Esophagus squamous epithelium (tissue), 5 donors: ENCODE data around the gene TMEM120B. TPM values are rescaled to one million over a fixed set of nuclear protein-coding genes. Genes with fewer than 3 reads are reported as not detected.

Experiments
- DNase-seq: peaks from one replicate; lab custom pipeline; 2025; lab: John Stamatoyannopoulos, UW
- H3K27ac ChIP-seq, 4 donors: fragments of 200-600 bp; sonication (generic); one replicate each; pipeline ENCODE4 v1.5.1; 2016 to 2019; ENCODE audit warnings: mild to moderate bottlenecking in 1 of 4
- H3K27me3 ChIP-seq, 4 donors: fragments of 200-600 bp; sonication (generic); 1 replicate in 3 of 4; 2 replicates in 1 of 4; pipeline versions ENCODE4 v1.5.1 to v1.6.0; 2017 to 2021; ENCODE audit warnings: antibody characterized with exemption in 1 of 4
- H3K36me3 ChIP-seq, 3 donors: fragments of 200-600 bp; sonication (generic); one replicate each; pipeline ENCODE4 v1.5.1; 2016 to 2019
- H3K4me1 ChIP-seq, 3 donors: fragments of 200-600 bp; sonication (generic); one replicate each; pipeline ENCODE4 v1.5.1; 2017 to 2019
- H3K4me3 ChIP-seq, 4 donors: fragments of 200-600 bp; sonication (generic); 1 replicate in 3 of 4; 2 replicates in 1 of 4; pipeline ENCODE4 v1.5.1; 2016 to 2019; ENCODE audit warnings: mild to moderate bottlenecking in 2 of 4, moderate library complexity in 1 of 4
- H3K9me3 ChIP-seq, 3 donors: fragments of 200-600 bp; sonication (generic); one replicate each; pipeline ENCODE4 v1.5.1; 2016 to 2019
- POLR2A ChIP-seq, 4 donors: fragments of 450-650 bp; IDR thresholded peaks; one replicate each; pipeline ENCODE4 v1.6.1; 2017; ENCODE audit warnings: antibody characterized with exemption in 4 of 4, mild to moderate bottlenecking in 4 of 4, moderate library complexity in 3 of 4
- WGBS, 2 donors: methylation state at CpG; one replicate each; pipeline ENCODE4 v1.1.5; 2018; 5-methylcytosine and 5-hydroxymethylcytosine counted together
- intact Hi-C: fragments of 100-400 bp; cut with DNase I; formaldehyde crosslinking; loops from one replicate; pipeline ENCODE4 v1.15.0; 2022
- total RNA-seq, 4 donors: library from RNA; depleted of rRNA; stranded (reverse); fragments of >200 nt; gene quantifications; one replicate each; pipeline ENCODE4 v1.1.0, GENCODE V29; 2016
- TF ChIP-seq, protein P1 (sequence below), 6 experiments: fragments of 450-650 bp in 4 of 6; fragments of 200-600 bp in 2 of 6; sonication (generic) in 2 of 6; IDR thresholded peaks; one replicate each; pipeline ENCODE4 v1.5.1; 2016 to 2019; ENCODE audit warnings: antibody characterized with exemption in 6 of 6, mild to moderate bottlenecking in 4 of 6, moderate library complexity in 4 of 6
- donor health status: DM: yes; HTN: yes; CAD: no.

TMEM120B gene
- total RNA-seq, 4 donors from 2014 or later: 2.7 to 5.2 (median 4.5) TPM

- TF ChIP-seq, protein P1, sequence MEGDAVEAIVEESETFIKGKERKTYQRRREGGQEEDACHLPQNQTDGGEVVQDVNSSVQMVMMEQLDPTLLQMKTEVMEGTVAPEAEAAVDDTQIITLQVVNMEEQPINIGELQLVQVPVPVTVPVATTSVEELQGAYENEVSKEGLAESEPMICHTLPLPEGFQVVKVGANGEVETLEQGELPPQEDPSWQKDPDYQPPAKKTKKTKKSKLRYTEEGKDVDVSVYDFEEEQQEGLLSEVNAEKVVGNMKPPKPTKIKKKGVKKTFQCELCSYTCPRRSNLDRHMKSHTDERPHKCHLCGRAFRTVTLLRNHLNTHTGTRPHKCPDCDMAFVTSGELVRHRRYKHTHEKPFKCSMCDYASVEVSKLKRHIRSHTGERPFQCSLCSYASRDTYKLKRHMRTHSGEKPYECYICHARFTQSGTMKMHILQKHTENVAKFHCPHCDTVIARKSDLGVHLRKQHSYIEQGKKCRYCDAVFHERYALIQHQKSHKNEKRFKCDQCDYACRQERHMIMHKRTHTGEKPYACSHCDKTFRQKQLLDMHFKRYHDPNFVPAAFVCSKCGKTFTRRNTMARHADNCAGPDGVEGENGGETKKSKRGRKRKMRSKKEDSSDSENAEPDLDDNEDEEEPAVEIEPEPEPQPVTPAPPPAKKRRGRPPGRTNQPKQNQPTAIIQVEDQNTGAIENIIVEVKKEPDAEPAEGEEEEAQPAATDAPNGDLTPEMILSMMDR (IDR thresholded peaks at IDR 0.05): peak; percentile 79 to 92 (median 88)
- no peak for TF ChIP-seq POLR2A (IDR thresholded peaks at IDR 0.05)
- intact Hi-C loops: loop anchor here (5.0 kb wide), 1 partner anchor 71 kb away; no protein-coding TSS in a partner anchor
- Histone ChIP-seq H3K4me3 (no peak overlapping the region), H3K27me3 (no peaks in the 10 kb centered on the region), H3K36me3 (no peaks in the 10 kb centered on the region), H3K4me1 (peaks cover 10 to 31% (median 10%) of the 10 kb centered on the region in 3 donors), H3K9me3 (no peaks in the 10 kb centered on the region), H3K27ac (peak overlapping the region in 3 of 4 donors; percentile 6 to 50 (median 25))
- no peak for DNase-seq
- WGBS, 2 donors: 48 to 52% methylated on average over 5 to 9 of the region's 14 CpGs
Measured at GRCh38 chr12:121773011-121773777, 60.6 kb downstream of the TMEM120B start.

GRCh38 chr12:121774968-121775474, 62.5 kb downstream of the TMEM120B start:
- no peaks in the 10 kb centered on the region for H3K27me3 ChIP-seq
- no peak for DNase-seq
- no peaks in the 10 kb centered on the region for H3K9me3 ChIP-seq
- intact Hi-C loops: loop anchor here (5.0 kb wide), 1 partner anchor 73 kb away; no protein-coding TSS in a partner anchor
- H3K27ac ChIP-seq: no peak overlapping the region
- H3K4me3 ChIP-seq: no peak overlapping the region
- WGBS, 2 donors: 24% methylated on average over 2 of the region's 14 CpGs; no CpG with 5 or more reads in 1 of the 2 donors
- peaks cover 7 to 22% (median 10%) of the 10 kb centered on the region in 3 donors for H3K4me1 ChIP-seq
- no peak for TF ChIP-seq POLR2A (IDR thresholded peaks at IDR 0.05)
- TF ChIP-seq, protein P1 (IDR thresholded peaks at IDR 0.05): no peak
- peaks cover 0 to 16% (median 0%) of the 10 kb centered on the region in 3 donors for H3K36me3 ChIP-seq

GRCh38 chr12:121775501-121775900, 62.9 kb downstream of the TMEM120B start:
- Histone ChIP-seq H3K4me3 (no peak overlapping the region), H3K4me1 (peaks cover 7 to 22% (median 10%) of the 10 kb centered on the region in 3 donors), H3K27me3 (no peaks in the 10 kb centered on the region), H3K36me3 (peaks cover 0 to 20% (median 0%) of the 10 kb centered on the region in 3 donors), H3K27ac (no peak overlapping the region), H3K9me3 (no peaks in the 10 kb centered on the region)
- 80 to 90% methylated on average over 1 to 2 of the region's 16 CpGs for WGBS, 2 donors
- DNase-seq: no peak
- intact Hi-C loops: no loop called here
- TF ChIP-seq, protein P1 (IDR thresholded peaks at IDR 0.05): no peak
- no peak for TF ChIP-seq POLR2A (IDR thresholded peaks at IDR 0.05)

GRCh38 chr12:121776190-121777098, 63.9 kb downstream of the TMEM120B start:
- no peak overlapping the region for H3K27ac ChIP-seq
- intact Hi-C loops: no loop called here

More at GRCh38 chr12:121776190-121777098, 63.9 kb downstream of the TMEM120B start:
- no peaks in the 10 kb centered on the region for H3K9me3 ChIP-seq
- H3K27me3 ChIP-seq: no peaks in the 10 kb centered on the region
- whole genome bisulfite sequencing, 2 donors: 56 to 75% methylated on average over 5 to 6 of the region's 24 CpGs
- peaks cover 0 to 24% (median 0%) of the 10 kb centered on the region in 3 donors for H3K36me3 ChIP-seq
- no peak overlapping the region for H3K4me3 ChIP-seq
- peaks cover 12 to 27% (median 13%) of the 10 kb centered on the region in 3 donors for H3K4me1 ChIP-seq
- TF ChIP-seq, protein P1 (IDR thresholded peaks at IDR 0.05): peak; percentile 72 to 95 (median 88)
- TF ChIP-seq POLR2A (IDR thresholded peaks at IDR 0.05): no peak
- no peak for DNase-seq
